GM23338 (cell line): Measurements from ENCODE around the gene CACNA1D. TPM values are rescaled to one million over a fixed set of nuclear protein-coding genes. Genes with fewer than 3 reads are reported as not detected.

Source experiments
- ATAC-seq: fragments of 200-7000 bp; cut with Tn5 transposase; 3 replicates; pipeline ENCODE4 v1.9.1; 2020
- DNase-seq: peaks from one replicate; pipeline ENCODE4 v3.0.0-alpha.2; 2015; ENCODE audit warnings: low spot score
- H2AFZ ChIP-seq: fragments of 200-600 bp; sonication (generic); 2 replicates; pipeline ENCODE4 v1.8.0; 2016; ENCODE audit warnings: antibody characterized with exemption, mild to moderate bottlenecking, moderate library complexity
- H3F3A ChIP-seq: fragments of 200-600 bp; sonication (generic); replicated peaks from 2 replicates; pipeline ENCODE4 v1.8.0; 2017; ENCODE audit warnings: antibody characterized with exemption, mixed run types, low read depth
- H3K27ac ChIP-seq: fragments of 200-600 bp; sonication (generic); 2 replicates; pipeline ENCODE4 v1.6.1; 2016; ENCODE audit warnings: low read depth
- H3K27me3 ChIP-seq: fragments of 200-600 bp; sonication (generic); 2 replicates; pipeline ENCODE4 v1.8.0; 2016; ENCODE audit warnings: mild to moderate bottlenecking, mixed run types, moderate library complexity; ENCODE audit not compliant: insufficient read depth
- H3K36me3 ChIP-seq: fragments of 200-600 bp; sonication (generic); 2 replicates; pipeline ENCODE4 v1.8.0; 2016; ENCODE audit warnings: mild to moderate bottlenecking; ENCODE audit not compliant: insufficient read depth
- H3K4me1 ChIP-seq: fragments of 200-600 bp; sonication (generic); 2 replicates; pipeline ENCODE4 v1.8.0; 2016; ENCODE audit warnings: mild to moderate bottlenecking, moderate library complexity; ENCODE audit not compliant: insufficient read depth
- H3K4me2 ChIP-seq: fragments of 200-600 bp; sonication (generic); 2 replicates; pipeline ENCODE4 v1.7.1; 2017; ENCODE audit warnings: mixed run types
- H3K4me3 ChIP-seq: fragments of 200-600 bp; sonication (generic); 2 replicates; pipeline ENCODE4 v1.6.1; 2016; ENCODE audit warnings: mixed run types
- H3K79me2 ChIP-seq: fragments of 200-600 bp; sonication (generic); replicated peaks from 2 replicates; pipeline ENCODE4 v1.8.0; 2017; ENCODE audit warnings: mild to moderate bottlenecking; ENCODE audit not compliant: insufficient read depth
- H3K9me2 ChIP-seq: fragments of 200-600 bp; sonication (generic); 2 replicates; pipeline ENCODE4 v1.8.0; 2017; ENCODE audit not compliant: insufficient read depth
- H4K20me1 ChIP-seq: fragments of 200-600 bp; sonication (generic); replicated peaks from 2 replicates; pipeline ENCODE4 v1.8.0; 2017; ENCODE audit warnings: mild to moderate bottlenecking; ENCODE audit not compliant: insufficient read depth
- H3K27ac Mint-ChIP-seq: 2 replicates; pipeline ENCODE4 v1.8.0; 2020; ENCODE audit warnings: inconsistent platforms, mild to moderate bottlenecking, moderate library complexity, mixed read lengths
- H3K27me3 Mint-ChIP-seq: 3 replicates; pipeline ENCODE4 v1.8.0; 2022; ENCODE audit warnings: low read depth, mild to moderate bottlenecking, moderate library complexity, mixed read lengths, inconsistent platforms; ENCODE audit not compliant: insufficient read depth, poor library complexity
- H3K36me3 Mint-ChIP-seq: 3 replicates; pipeline ENCODE4 v1.8.0; 2021; ENCODE audit warnings: low read depth, mild to moderate bottlenecking, inconsistent platforms, moderate library complexity, mixed read lengths
- H3K4me1 Mint-ChIP-seq: 3 replicates; pipeline ENCODE4 v1.8.0; 2020; ENCODE audit warnings: mild to moderate bottlenecking, inconsistent platforms, mixed read lengths
- H3K4me3 Mint-ChIP-seq: 3 replicates; pipeline ENCODE4 v1.8.0; 2021; ENCODE audit warnings: moderate library complexity, mild to moderate bottlenecking, inconsistent platforms, mixed read lengths
- H3K9me3 Mint-ChIP-seq: 3 replicates; pipeline ENCODE4 v1.8.0; 2020; ENCODE audit warnings: moderate library complexity, mild to moderate bottlenecking, inconsistent platforms, mixed read lengths
- CREB1 ChIP-seq: fragments of 250-450 bp; sonication (Bioruptor Pico); IDR thresholded peaks from 2 replicates; pipeline ENCODE4 v1.5.0; 2020; ENCODE audit warnings: low read depth, mild to moderate bottlenecking, moderate library complexity
- CTCF ChIP-seq, 2 experiments: fragments of 200-600 bp in 1 of 2; sonication (generic) in 1 of 2; conservative IDR thresholded peaks; 2 replicates each; pipeline versions ENCODE4 v1.5.1 to v1.6.1; 2016 to 2017; ENCODE audit warnings: antibody characterized with exemption in 2 of 2, low read depth in 2 of 2, mild to moderate bottlenecking in 2 of 2, moderate library complexity in 1 of 2
- ETS1 ChIP-seq: IDR thresholded peaks from 2 replicates; pipeline ENCODE4 v1.6.1; 2016; ENCODE audit warnings: antibody characterized with exemption
- EZH2phosphoT487 ChIP-seq: fragments of 200-600 bp; sonication (generic); IDR thresholded peaks from one replicate; pipeline ENCODE4 v1.8.1; 2018; ENCODE audit warnings: antibody characterized with exemption; ENCODE audit not compliant: unreplicated experiment
- STAT1 ChIP-seq: IDR thresholded peaks from one replicate; pipeline ENCODE4 v1.6.1; 2016; ENCODE audit warnings: antibody characterized with exemption; ENCODE audit not compliant: unreplicated experiment
- ZNF114 ChIP-seq: fragments of 250-450 bp; sonication (Bioruptor Pico); IDR thresholded peaks from 2 replicates; pipeline ENCODE4 v1.5.0; 2020; ENCODE audit warnings: mild to moderate bottlenecking, moderate library complexity
- ZNF331 ChIP-seq: fragments of 250-450 bp; sonication (Bioruptor Pico); IDR thresholded peaks from 2 replicates; pipeline ENCODE4 v1.5.0; 2020; ENCODE audit warnings: low read depth, mild to moderate bottlenecking, moderate library complexity
- polyA plus RNA-seq: library from polyadenylated mRNA; unstranded; fragments of >200 nt; fragmentation: Nextera tagmentation; extraction: Ambion mirVana; gene quantifications from 2 replicates; pipeline ENCODE4 v1.2.1, GENCODE V29; 2016
- total RNA-seq: library from RNA; depleted of rRNA; stranded (reverse); fragments of >200 nt; shearing (Covaris generic); gene quantifications from 2 replicates; pipeline ENCODE4 v1.2.3, GENCODE V29; 2014

The CACNA1D gene
- total and polyA plus RNA-seq, 2 experiments from 2014 or later = 1.7 to 1.8 TPM

GRCh38 chr3:53753518-53754183 is 259.2 kb downstream of the CACNA1D start:
- TF ChIP-seq EZH2phosphoT487 = no peak
- TF ChIP-seq ZNF331 (CRISPR knock-in tag) = no peak
- no peak for TF ChIP-seq ETS1
- Histone ChIP-seq H3K4me3 (no peak overlapping the region), H3K36me3 (no peaks in the 10 kb centered on the region), H4K20me1 (no peaks in the 10 kb centered on the region), H3K9me2 (0 out of 2 replicates have a peak, but pooled peaks cover 6% of the 10 kb centered on the region), H3F3A (no peaks in the 10 kb centered on the region), H3K27ac (no peak overlapping the region), H3K79me2 (no peaks in the 10 kb centered on the region), H3K4me1 (peaks cover 19% of the 10 kb centered on the region), H2AFZ (peak overlapping the region; percentile 63; the same call in 1 of the 2 replicates), H3K4me2 (no peak overlapping the region), H3K27me3 (no peaks in the 10 kb centered on the region)
- peaks cover 16% of the 10 kb centered on the region for H3K27me3 Mint-ChIP-seq
- no peak overlapping the region for H3K4me3 Mint-ChIP-seq
- no peak for ATAC-seq
- no peak for DNase-seq
- H3K9me3 Mint-ChIP-seq = no peaks in the 10 kb centered on the region
- peak overlapping the region; percentile 88 for H3K27ac Mint-ChIP-seq
- H3K36me3 Mint-ChIP-seq = no peaks in the 10 kb centered on the region; the same call in 2 of the 3 replicates
- H3K4me1 Mint-ChIP-seq = peaks cover 25% of the 10 kb centered on the region

GRCh38 chr3:53754325-53754724 is 259.9 kb downstream of the CACNA1D start:
- peaks cover 12% of the 10 kb centered on the region for H3K4me1 ChIP-seq
- DNase-seq (no peak), ATAC-seq (no peak)
- Mint-ChIP-seq H3K4me1 (peaks cover 18% of the 10 kb centered on the region), H3K9me3 (no peaks in the 10 kb centered on the region), H3K36me3 (no peaks in the 10 kb centered on the region; the same call in 2 of the 3 replicates), H3K4me3 (no peak overlapping the region), H3K27ac (no peak overlapping the region), H3K27me3 (peaks cover 12% of the 10 kb centered on the region)
- H3K4me3 ChIP-seq = no peak overlapping the region
- 0 out of 2 replicates have a peak, but pooled peaks cover 3% of the 10 kb centered on the region for H3K9me2 ChIP-seq
- no peaks in the 10 kb centered on the region for H3K36me3 ChIP-seq
- no peaks in the 10 kb centered on the region for H3K27me3 ChIP-seq
- TF ChIP-seq CTCF (conservative IDR thresholded peaks at IDR 0.05; ENCODE audit: low read depth in 2 of 2) (peak in 1 of 2 experiments; percentile 44; a peak in 2 of 4 replicates), ZNF331 (CRISPR knock-in tag) (no peak)
- H3F3A ChIP-seq = no peaks in the 10 kb centered on the region
- H3K4me2 ChIP-seq = no peak overlapping the region
- 0 out of 2 replicates have a peak overlapping the region, but pooled peaks have one; percentile 5 for H2AFZ ChIP-seq
- H4K20me1 ChIP-seq = no peaks in the 10 kb centered on the region
- no peaks in the 10 kb centered on the region for H3K79me2 ChIP-seq
- H3K27ac ChIP-seq = no peak overlapping the region

GRCh38 chr3:53758846-53759245 is 264.4 kb downstream of the CACNA1D start:
- no peak overlapping the region for H3K27ac ChIP-seq
- H3K36me3 ChIP-seq = no peaks in the 10 kb centered on the region
- no peak overlapping the region for H3K4me3 ChIP-seq
- H3F3A ChIP-seq = no peaks in the 10 kb centered on the region
- peaks cover 1% of the 10 kb centered on the region; the same call in 1 of the 2 replicates for H3K4me1 ChIP-seq
- H3K4me2 ChIP-seq = no peak overlapping the region
- no peak overlapping the region for H3K27ac Mint-ChIP-seq
- no peak for TF ChIP-seq ZNF114
- TF ChIP-seq STAT1 = no peak
- TF ChIP-seq CTCF (conservative IDR thresholded peaks at IDR 0.05; ENCODE audit: low read depth in 2 of 2) = no peak
- TF ChIP-seq CREB1 (CRISPR knock-in tag) = no peak
- TF ChIP-seq EZH2phosphoT487 = no peak
- no peak for TF ChIP-seq ZNF331 (CRISPR knock-in tag)
- ATAC-seq (no peak), DNase-seq (no peak)
- peaks cover 7% of the 10 kb centered on the region for H3K27me3 Mint-ChIP-seq
- no peaks in the 10 kb centered on the region for H3K27me3 ChIP-seq
- H3K79me2 ChIP-seq = no peaks in the 10 kb centered on the region
- no peaks in the 10 kb centered on the region for H3K9me2 ChIP-seq
- H3K36me3 Mint-ChIP-seq = no peaks in the 10 kb centered on the region; the same call in 2 of the 3 replicates
- no peak overlapping the region for H2AFZ ChIP-seq
- no peaks in the 10 kb centered on the region for H3K9me3 Mint-ChIP-seq
- H3K4me1 Mint-ChIP-seq = peaks cover 4% of the 10 kb centered on the region
- no peak overlapping the region for H3K4me3 Mint-ChIP-seq
- H4K20me1 ChIP-seq = no peaks in the 10 kb centered on the region
